T-helper 17 cell (primary cell): ENCODE measurements around the gene CSNK2A1. TPM values are rescaled to one million over a fixed set of nuclear protein-coding genes. Genes with fewer than 3 reads are reported as not detected.
A peak's percentile ranks its signal among the peaks of the same experiment; 100 is the strongest.

Experiments used
- ATAC-seq: fragments of 150-1000 bp; cut with Tn5 transposase; 2 replicates; pipeline ENCODE4 v1.10.0; 2021; ENCODE audit warnings: mild to moderate bottlenecking, moderate library complexity
- DNase-seq, 3 donors: peaks; one replicate each; pipeline versions ENCODE4 v3.0.0 to v3.0.0-alpha.2; 2020 to 2021
- H3K9me3 ChIP-seq: one replicate; pipeline ENCODE4 v1.7.0; 2013; ENCODE audit warnings: low read length, mild to moderate bottlenecking; ENCODE audit not compliant: control insufficient read depth, poor library complexity, severe bottlenecking
- H3K27ac Mint-ChIP-seq: one replicate; pipeline ENCODE4 v1.8.0; 2022; ENCODE audit warnings: mild to moderate bottlenecking, moderate library complexity, mixed read lengths
- H3K27me3 Mint-ChIP-seq: one replicate; pipeline ENCODE4 v1.8.0; 2022; ENCODE audit warnings: mixed read lengths
- H3K36me3 Mint-ChIP-seq: one replicate; pipeline ENCODE4 v1.8.0; 2022; ENCODE audit warnings: low read depth, mixed read lengths
- H3K4me1 Mint-ChIP-seq: one replicate; pipeline ENCODE4 v1.8.0; 2022; ENCODE audit warnings: mild to moderate bottlenecking, mixed read lengths
- H3K4me3 Mint-ChIP-seq: one replicate; pipeline ENCODE4 v1.8.0; 2022; ENCODE audit warnings: mild to moderate bottlenecking, moderate library complexity, mixed read lengths
- total RNA-seq, 4 donors: library from RNA in 2 of 4; stranded (reverse) in 2 of 4; gene quantifications; one replicate each; pipeline ENCODE4 v1.2.3 and lab custom pipeline; 2022 to 2026

CSNK2A1 gene
- total RNA-seq, 2 donors from 2014 or later: 63.8 to 69.0 TPM

DNA sequence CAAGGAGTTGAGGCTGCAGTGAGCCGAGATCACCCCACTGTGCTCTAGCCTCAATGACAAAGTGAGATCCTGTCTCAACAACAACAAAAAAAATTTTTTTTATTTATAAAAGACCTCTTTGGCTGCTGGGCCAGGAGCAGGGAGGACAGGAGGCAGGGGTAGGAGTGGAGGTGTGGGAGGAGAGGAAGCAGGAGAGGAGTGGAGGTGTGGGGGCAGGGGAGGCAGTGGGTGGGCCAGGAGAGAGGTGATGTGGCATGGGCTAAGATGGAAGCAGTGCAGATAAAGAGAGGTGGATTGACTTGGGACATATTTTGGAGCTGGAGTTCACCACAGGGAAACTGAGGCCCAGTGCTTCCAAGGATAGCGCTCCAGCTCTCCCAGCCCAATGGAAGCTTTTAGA lies 13.4 kb upstream of the CSNK2A1 start:
- peaks cover 69% of the 10 kb centered on the region for H3K27me3 Mint-ChIP-seq
- peaks cover 6% of the 10 kb centered on the region for H3K36me3 Mint-ChIP-seq
- ATAC-seq: no peak
- H3K4me1 Mint-ChIP-seq: peaks cover 5% of the 10 kb centered on the region
- H3K27ac Mint-ChIP-seq: no peak overlapping the region
- no peak overlapping the region for H3K4me3 Mint-ChIP-seq
- H3K9me3 ChIP-seq: no peaks in the 10 kb centered on the region
- DNase-seq: no peak

- Mint-ChIP-seq H3K4me1 (peaks cover 2% of the 10 kb centered on the region), H3K27me3 (peaks cover 73% of the 10 kb centered on the region), H3K27ac (no peak overlapping the region), H3K4me3 (no peak overlapping the region), H3K36me3 (peaks cover 8% of the 10 kb centered on the region)
- ATAC-seq (no peak), DNase-seq (no peak)
- no peaks in the 10 kb centered on the region for H3K9me3 ChIP-seq
Measured at GRCh38 chr20:555976-556385, 12.4 kb upstream of the CSNK2A1 start.

DNA sequence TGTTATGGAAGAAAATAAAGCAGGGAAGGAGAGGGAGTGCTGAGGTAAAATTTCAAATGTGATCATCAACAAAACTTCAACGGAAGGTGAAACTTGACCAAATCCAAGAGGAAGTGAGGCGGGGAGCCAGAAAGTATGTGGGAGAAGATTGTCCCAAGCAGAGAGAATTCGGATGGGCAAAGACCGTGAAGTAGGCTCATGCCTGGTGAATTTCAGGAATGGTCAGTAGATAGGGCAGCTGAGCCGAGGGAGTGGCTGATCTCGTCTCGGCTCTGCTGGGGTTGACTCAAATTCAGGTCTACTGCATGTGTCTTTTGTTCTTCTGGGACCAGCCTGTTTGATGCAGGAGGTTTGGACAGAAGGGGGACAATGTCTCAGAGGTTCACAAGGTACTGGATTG lies 7.0 kb upstream of the CSNK2A1 start:
- no peak for ATAC-seq
- Mint-ChIP-seq H3K27ac (no peak overlapping the region), H3K4me3 (no peak overlapping the region), H3K27me3 (peaks cover 65% of the 10 kb centered on the region), H3K36me3 (peaks cover 14% of the 10 kb centered on the region), H3K4me1 (peaks cover 5% of the 10 kb centered on the region)
- H3K9me3 ChIP-seq: no peaks in the 10 kb centered on the region
- no peak for DNase-seq

- Mint-ChIP-seq H3K4me1 (peaks cover 5% of the 10 kb centered on the region), H3K4me3 (no peak overlapping the region), H3K27ac (no peak overlapping the region), H3K27me3 (peaks cover 58% of the 10 kb centered on the region), H3K36me3 (peaks cover 13% of the 10 kb centered on the region)
- ATAC-seq (no peak), DNase-seq (no peak)
- H3K9me3 ChIP-seq: no peaks in the 10 kb centered on the region
Measured at GRCh38 chr20:549722-550496, 6.3 kb upstream of the CSNK2A1 start.

DNA sequence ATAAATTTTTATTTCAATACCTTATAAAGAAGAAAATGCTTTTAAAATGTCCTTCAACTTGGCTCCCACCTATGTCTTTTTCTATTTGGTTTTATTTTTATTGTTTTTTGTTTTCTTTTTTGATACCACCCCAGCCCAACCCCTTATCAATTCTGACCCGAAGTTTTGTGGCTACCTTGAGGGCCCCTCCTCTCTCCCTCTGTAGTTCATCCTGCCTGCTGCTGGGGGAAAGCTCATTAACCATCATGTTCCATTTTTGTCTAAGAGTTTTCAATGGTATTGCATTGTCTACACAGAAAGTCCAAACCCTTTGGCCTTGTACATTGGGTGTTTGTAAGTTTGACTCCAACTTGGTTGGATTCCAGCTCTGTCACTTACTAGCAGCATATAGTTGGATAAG lies 5.3 kb upstream of the CSNK2A1 start:
- DNase-seq: no peak
- Mint-ChIP-seq H3K27ac (no peak overlapping the region), H3K27me3 (peaks cover 48% of the 10 kb centered on the region), H3K36me3 (peaks cover 11% of the 10 kb centered on the region), H3K4me3 (no peak overlapping the region), H3K4me1 (peaks cover 12% of the 10 kb centered on the region)
- no peaks in the 10 kb centered on the region for H3K9me3 ChIP-seq
- ATAC-seq: no peak

GRCh38 chr20:547394-547793 lies 3.8 kb upstream of the CSNK2A1 start:
- Mint-ChIP-seq H3K36me3 (peaks cover 16% of the 10 kb centered on the region), H3K27me3 (peaks cover 36% of the 10 kb centered on the region), H3K27ac (no peak overlapping the region), H3K4me1 (peaks cover 23% of the 10 kb centered on the region), H3K4me3 (no peak overlapping the region)
- no peaks in the 10 kb centered on the region for H3K9me3 ChIP-seq
- no peak for DNase-seq
- ATAC-seq: no peak

GRCh38 chr20:546353-546752 lies 2.8 kb upstream of the CSNK2A1 start:
- no peak for ATAC-seq
- peaks cover 25% of the 10 kb centered on the region for H3K4me1 Mint-ChIP-seq
- DNase-seq: no peak
- H3K9me3 ChIP-seq: no peaks in the 10 kb centered on the region
- H3K27me3 Mint-ChIP-seq: peaks cover 26% of the 10 kb centered on the region
- H3K27ac Mint-ChIP-seq: no peak overlapping the region
- no peak overlapping the region for H3K4me3 Mint-ChIP-seq
- H3K36me3 Mint-ChIP-seq: peaks cover 15% of the 10 kb centered on the region

- DNase-seq (no peak), ATAC-seq (no peak)
- Mint-ChIP-seq H3K36me3 (peaks cover 11% of the 10 kb centered on the region), H3K4me1 (peaks cover 33% of the 10 kb centered on the region), H3K27ac (peak overlapping the region; percentile 98), H3K27me3 (peaks cover 12% of the 10 kb centered on the region), H3K4me3 (peak overlapping the region; percentile 98)
- no peaks in the 10 kb centered on the region for H3K9me3 ChIP-seq
Measured at GRCh38 chr20:544153-544725, 649 bp upstream of the CSNK2A1 start.

GRCh38 chr20:542777-543368 lies 717 bp downstream of the CSNK2A1 start:
- H3K4me3 Mint-ChIP-seq: peak overlapping the region; percentile 98

DNA sequence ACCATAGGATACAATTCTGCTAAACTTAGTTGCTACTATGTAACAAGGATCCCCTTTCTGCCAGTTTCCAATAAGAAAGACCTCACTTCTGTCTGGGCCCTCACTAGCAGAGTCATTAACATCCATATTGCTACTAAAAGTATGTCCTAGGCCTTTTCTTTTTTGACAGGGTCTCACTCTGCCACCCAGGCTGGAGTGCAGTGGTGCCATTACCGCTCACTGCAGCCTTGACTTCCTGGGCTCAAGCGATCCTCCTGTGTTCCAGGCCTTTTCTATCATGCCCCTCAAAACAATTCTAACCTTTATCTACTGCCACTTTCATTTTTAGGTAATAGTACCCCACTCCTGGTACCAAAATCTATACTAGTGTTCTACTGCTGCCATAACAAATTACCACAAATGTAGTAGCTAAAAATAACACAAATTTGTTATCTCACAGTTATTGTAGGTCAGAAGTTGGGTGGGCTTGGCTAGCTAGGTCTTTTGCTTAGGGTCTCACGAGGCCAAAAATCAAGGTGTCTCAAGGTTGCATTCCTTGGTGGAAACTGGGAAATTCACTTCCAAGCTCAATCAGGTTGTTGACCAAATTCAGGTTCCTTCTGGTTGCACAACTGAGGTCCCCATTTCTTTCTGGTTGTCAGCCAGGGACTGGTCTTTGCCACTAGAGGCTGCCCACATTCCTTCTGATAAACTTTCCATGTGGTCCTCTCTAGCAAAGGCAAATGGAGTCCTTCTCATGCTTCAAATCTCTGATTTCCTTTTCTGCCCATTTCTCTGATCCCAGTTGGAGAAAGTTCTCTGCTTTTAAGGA lies 3.0 kb downstream of the CSNK2A1 start:
- Mint-ChIP-seq H3K4me1 (peaks cover 60% of the 10 kb centered on the region), H3K27me3 (no peaks in the 10 kb centered on the region), H3K27ac (no peak overlapping the region), H3K4me3 (no peak overlapping the region), H3K36me3 (peaks cover 7% of the 10 kb centered on the region)
- no peaks in the 10 kb centered on the region for H3K9me3 ChIP-seq
- no peak for DNase-seq
- ATAC-seq: no peak

More at GRCh38 chr20:542777-543368, 717 bp downstream of the CSNK2A1 start:
- H3K27me3 Mint-ChIP-seq: peaks cover 7% of the 10 kb centered on the region
- H3K27ac Mint-ChIP-seq: peak overlapping the region; percentile 98
- ATAC-seq (no peak), DNase-seq (no peak)
- peaks cover 44% of the 10 kb centered on the region for H3K4me1 Mint-ChIP-seq
- peaks cover 11% of the 10 kb centered on the region for H3K36me3 Mint-ChIP-seq
- no peaks in the 10 kb centered on the region for H3K9me3 ChIP-seq

- H3K4me1 Mint-ChIP-seq: peaks cover 60% of the 10 kb centered on the region
- H3K4me3 Mint-ChIP-seq: no peak overlapping the region
- no peaks in the 10 kb centered on the region for H3K9me3 ChIP-seq
- peaks cover 7% of the 10 kb centered on the region for H3K36me3 Mint-ChIP-seq
- no peak for DNase-seq
- ATAC-seq: no peak
- H3K27me3 Mint-ChIP-seq: no peaks in the 10 kb centered on the region
- no peak overlapping the region for H3K27ac Mint-ChIP-seq
Measured at GRCh38 chr20:539848-540247, 3.7 kb downstream of the CSNK2A1 start.

DNA sequence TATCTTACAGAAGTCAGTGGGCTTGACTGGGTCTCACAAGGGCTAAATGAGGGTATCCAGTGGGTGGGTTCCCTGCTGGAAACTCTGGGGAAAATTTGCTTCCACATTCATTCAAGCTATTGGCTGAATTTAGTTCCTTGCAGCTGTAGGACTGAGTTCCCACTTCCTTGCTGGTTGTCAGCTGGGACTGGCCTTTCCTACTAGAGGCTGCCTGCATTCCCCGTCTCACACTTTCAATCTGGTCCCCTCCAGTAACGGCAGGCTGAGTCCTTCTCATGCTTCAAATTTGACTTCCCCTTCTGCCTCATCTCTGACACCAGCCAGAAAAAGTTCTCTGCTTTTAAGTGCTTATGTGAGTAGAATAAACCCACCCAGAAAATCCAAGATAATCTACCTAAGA lies 4.4 kb downstream of the CSNK2A1 start:
- H3K4me1 Mint-ChIP-seq: peaks cover 58% of the 10 kb centered on the region
- no peaks in the 10 kb centered on the region for H3K27me3 Mint-ChIP-seq
- H3K9me3 ChIP-seq: no peaks in the 10 kb centered on the region
- H3K4me3 Mint-ChIP-seq: no peak overlapping the region
- peaks cover 7% of the 10 kb centered on the region for H3K36me3 Mint-ChIP-seq
- ATAC-seq: no peak
- DNase-seq: no peak
- no peak overlapping the region for H3K27ac Mint-ChIP-seq

DNA sequence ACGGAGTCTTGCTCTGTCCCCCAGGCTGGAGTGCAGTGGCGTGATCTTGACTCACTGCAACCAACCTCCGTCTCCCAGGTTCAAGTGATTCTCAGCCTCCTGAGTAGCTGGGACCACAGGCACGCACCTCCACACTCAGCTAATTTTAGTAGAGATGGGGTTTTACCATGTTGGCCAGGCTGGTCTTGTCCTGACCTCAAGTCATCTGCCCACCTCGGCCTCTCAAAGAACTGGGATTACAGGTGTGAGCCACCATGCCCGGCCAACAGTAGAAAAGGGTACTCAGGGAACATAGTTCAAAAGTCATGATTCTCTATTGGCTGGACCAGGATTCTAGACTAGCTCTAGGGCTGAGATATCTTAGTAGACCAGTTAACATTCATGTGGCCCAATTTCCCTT lies 5.6 kb downstream of the CSNK2A1 start:
- no peak overlapping the region for H3K4me3 Mint-ChIP-seq
- no peak for DNase-seq
- H3K4me1 Mint-ChIP-seq: peaks cover 54% of the 10 kb centered on the region

More for the DNA sequence above, 5.6 kb downstream of the CSNK2A1 start:
- no peaks in the 10 kb centered on the region for H3K27me3 Mint-ChIP-seq
- peak overlapping the region; percentile 70 for H3K27ac Mint-ChIP-seq
- no peaks in the 10 kb centered on the region for H3K9me3 ChIP-seq
- H3K36me3 Mint-ChIP-seq: peaks cover 5% of the 10 kb centered on the region
- no peak for ATAC-seq
